GM10266 (cell line): ENCODE data around the gene SYT14.

ENCODE experiments used
- DNase-seq: peaks from one replicate; pipeline ENCODE4 v3.0.0; 2012; ENCODE audit errors: extremely low spot score
- CTCF ChIP-seq: IDR thresholded peaks from 2 replicates; pipeline ENCODE4 v1.5.1; 2012; ENCODE audit warnings: mild to moderate bottlenecking, low read depth; ENCODE audit not compliant: control insufficient read depth, insufficient read depth; ENCODE audit errors: missing control alignments

SYT14 gene

GRCh38 chr1:209999005-209999404 lies 61.0 kb downstream of the SYT14 start:
- DNase-seq = no peak
- no peak for TF ChIP-seq CTCF

GRCh38 chr1:210001751-210002150 lies 63.7 kb downstream of the SYT14 start:
- no peak for DNase-seq
- TF ChIP-seq CTCF = no peak

- no peak for DNase-seq
- TF ChIP-seq CTCF = no peak
These were observed 65.5 kb downstream of the SYT14 start for GRCh38 chr1:210003501-210003900.

- no peak for DNase-seq
- TF ChIP-seq CTCF = no peak
These were observed 72.1 kb downstream of the SYT14 start for GRCh38 chr1:210010161-210010560.

GRCh38 chr1:210021145-210021860 lies 83.3 kb downstream of the SYT14 start:
- no peak for TF ChIP-seq CTCF
- no peak for DNase-seq

- no peak for TF ChIP-seq CTCF
- no peak for DNase-seq
These were observed 84.0 kb downstream of the SYT14 start for GRCh38 chr1:210022044-210022443.

GRCh38 chr1:210024282-210024681 lies 86.3 kb downstream of the SYT14 start:
- TF ChIP-seq CTCF = no peak
- no peak for DNase-seq
